GM21381 (cell line): ENCODE measurements around the gene TMEM184B.

Experiments
- ATAC-seq: cut with Tn5 transposase; IDR thresholded peaks from one replicate; pipeline ENCODE4 v1.9.1; 2021; ENCODE audit warnings: mild to moderate bottlenecking, moderate library complexity; ENCODE audit not compliant: unreplicated experiment

Gene TMEM184B

GRCh38 chr22:38207898-38208432 lies 64.8 kb downstream of the TMEM184B start:
- no peak for ATAC-seq

GRCh38 chr22:38205261-38206128 lies 67.3 kb downstream of the TMEM184B start:
- no peak for ATAC-seq

- no peak for ATAC-seq
These were observed 68.0 kb downstream of the TMEM184B start for GRCh38 chr22:38204784-38205183.

GRCh38 chr22:38203855-38204514 lies 68.8 kb downstream of the TMEM184B start:
- ATAC-seq = no peak

- ATAC-seq = no peak
These were observed 69.6 kb downstream of the TMEM184B start for GRCh38 chr22:38203090-38203810.

- peak; percentile 12 for ATAC-seq
These were observed 70.2 kb downstream of the TMEM184B start for GRCh38 chr22:38202437-38203089.

GRCh38 chr22:38201711-38202436 lies 70.9 kb downstream of the TMEM184B start, which contains the start of gene MAFF:
Gene MAFF, plus strand, starts transcription at chr22:38201994. Its CDS starts 11,860 bp downstream, at chr22:38213854.
- peak; percentile 49 for ATAC-seq

- no peak for ATAC-seq
These were observed 71.5 kb downstream of the TMEM184B start for GRCh38 chr22:38201371-38201710.

GRCh38 chr22:38199826-38200559 lies 72.8 kb downstream of the TMEM184B start:
- no peak for ATAC-seq

- no peak for ATAC-seq
These were observed 75.9 kb downstream of the TMEM184B start for GRCh38 chr22:38196791-38197419.

- no peak for ATAC-seq
These were observed 79.2 kb downstream of the TMEM184B start for GRCh38 chr22:38193580-38193979.

GRCh38 chr22:38192475-38192863 lies 80.3 kb downstream of the TMEM184B start:
- no peak for ATAC-seq

GRCh38 chr22:38191731-38192474 lies 80.9 kb downstream of the TMEM184B start:
- no peak for ATAC-seq

GRCh38 chr22:38191055-38191454 lies 81.8 kb downstream of the TMEM184B start:
- ATAC-seq = no peak

- no peak for ATAC-seq
These were observed 82.2 kb downstream of the TMEM184B start for GRCh38 chr22:38190581-38190980.

- ATAC-seq = no peak
These were observed 83.7 kb downstream of the TMEM184B start for GRCh38 chr22:38189104-38189503.

- no peak for ATAC-seq
These were observed 85.2 kb downstream of the TMEM184B start for GRCh38 chr22:38187413-38188212.
